ENCODE results near the gene RAI1. TPM values are rescaled to one million over a fixed set of nuclear protein-coding genes. Genes with fewer than 3 reads are reported as not detected.

The RAI1 gene
- total and polyA plus RNA-seq, 2 of the 8 experiments (the other 6 are each of a cell fraction or from before 2014, with no cell fraction given): 0.39 to 1.2 TPM

DNA sequence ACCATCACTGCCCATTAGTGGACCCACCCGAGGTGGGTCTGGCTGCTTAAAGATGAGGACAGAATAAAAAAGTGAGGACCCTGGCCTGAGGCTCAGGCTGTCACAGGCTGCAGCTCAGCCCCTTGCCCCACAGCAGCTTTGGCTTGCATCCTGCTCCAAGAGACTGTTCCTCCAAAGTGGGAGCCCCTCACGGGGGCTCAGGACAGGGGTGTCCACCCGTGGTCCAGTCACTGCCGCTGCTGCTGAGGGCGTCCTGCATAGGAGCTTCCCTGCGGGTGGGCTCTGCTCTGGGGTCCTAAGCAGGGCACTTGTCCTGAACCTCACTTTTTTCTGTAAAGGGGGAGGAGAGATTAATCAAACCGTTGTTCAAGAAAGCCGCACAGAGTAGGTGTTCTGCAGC lies 107.7 kb downstream of the RAI1 start (continued):
- TF ChIP-seq, protein P1, sequence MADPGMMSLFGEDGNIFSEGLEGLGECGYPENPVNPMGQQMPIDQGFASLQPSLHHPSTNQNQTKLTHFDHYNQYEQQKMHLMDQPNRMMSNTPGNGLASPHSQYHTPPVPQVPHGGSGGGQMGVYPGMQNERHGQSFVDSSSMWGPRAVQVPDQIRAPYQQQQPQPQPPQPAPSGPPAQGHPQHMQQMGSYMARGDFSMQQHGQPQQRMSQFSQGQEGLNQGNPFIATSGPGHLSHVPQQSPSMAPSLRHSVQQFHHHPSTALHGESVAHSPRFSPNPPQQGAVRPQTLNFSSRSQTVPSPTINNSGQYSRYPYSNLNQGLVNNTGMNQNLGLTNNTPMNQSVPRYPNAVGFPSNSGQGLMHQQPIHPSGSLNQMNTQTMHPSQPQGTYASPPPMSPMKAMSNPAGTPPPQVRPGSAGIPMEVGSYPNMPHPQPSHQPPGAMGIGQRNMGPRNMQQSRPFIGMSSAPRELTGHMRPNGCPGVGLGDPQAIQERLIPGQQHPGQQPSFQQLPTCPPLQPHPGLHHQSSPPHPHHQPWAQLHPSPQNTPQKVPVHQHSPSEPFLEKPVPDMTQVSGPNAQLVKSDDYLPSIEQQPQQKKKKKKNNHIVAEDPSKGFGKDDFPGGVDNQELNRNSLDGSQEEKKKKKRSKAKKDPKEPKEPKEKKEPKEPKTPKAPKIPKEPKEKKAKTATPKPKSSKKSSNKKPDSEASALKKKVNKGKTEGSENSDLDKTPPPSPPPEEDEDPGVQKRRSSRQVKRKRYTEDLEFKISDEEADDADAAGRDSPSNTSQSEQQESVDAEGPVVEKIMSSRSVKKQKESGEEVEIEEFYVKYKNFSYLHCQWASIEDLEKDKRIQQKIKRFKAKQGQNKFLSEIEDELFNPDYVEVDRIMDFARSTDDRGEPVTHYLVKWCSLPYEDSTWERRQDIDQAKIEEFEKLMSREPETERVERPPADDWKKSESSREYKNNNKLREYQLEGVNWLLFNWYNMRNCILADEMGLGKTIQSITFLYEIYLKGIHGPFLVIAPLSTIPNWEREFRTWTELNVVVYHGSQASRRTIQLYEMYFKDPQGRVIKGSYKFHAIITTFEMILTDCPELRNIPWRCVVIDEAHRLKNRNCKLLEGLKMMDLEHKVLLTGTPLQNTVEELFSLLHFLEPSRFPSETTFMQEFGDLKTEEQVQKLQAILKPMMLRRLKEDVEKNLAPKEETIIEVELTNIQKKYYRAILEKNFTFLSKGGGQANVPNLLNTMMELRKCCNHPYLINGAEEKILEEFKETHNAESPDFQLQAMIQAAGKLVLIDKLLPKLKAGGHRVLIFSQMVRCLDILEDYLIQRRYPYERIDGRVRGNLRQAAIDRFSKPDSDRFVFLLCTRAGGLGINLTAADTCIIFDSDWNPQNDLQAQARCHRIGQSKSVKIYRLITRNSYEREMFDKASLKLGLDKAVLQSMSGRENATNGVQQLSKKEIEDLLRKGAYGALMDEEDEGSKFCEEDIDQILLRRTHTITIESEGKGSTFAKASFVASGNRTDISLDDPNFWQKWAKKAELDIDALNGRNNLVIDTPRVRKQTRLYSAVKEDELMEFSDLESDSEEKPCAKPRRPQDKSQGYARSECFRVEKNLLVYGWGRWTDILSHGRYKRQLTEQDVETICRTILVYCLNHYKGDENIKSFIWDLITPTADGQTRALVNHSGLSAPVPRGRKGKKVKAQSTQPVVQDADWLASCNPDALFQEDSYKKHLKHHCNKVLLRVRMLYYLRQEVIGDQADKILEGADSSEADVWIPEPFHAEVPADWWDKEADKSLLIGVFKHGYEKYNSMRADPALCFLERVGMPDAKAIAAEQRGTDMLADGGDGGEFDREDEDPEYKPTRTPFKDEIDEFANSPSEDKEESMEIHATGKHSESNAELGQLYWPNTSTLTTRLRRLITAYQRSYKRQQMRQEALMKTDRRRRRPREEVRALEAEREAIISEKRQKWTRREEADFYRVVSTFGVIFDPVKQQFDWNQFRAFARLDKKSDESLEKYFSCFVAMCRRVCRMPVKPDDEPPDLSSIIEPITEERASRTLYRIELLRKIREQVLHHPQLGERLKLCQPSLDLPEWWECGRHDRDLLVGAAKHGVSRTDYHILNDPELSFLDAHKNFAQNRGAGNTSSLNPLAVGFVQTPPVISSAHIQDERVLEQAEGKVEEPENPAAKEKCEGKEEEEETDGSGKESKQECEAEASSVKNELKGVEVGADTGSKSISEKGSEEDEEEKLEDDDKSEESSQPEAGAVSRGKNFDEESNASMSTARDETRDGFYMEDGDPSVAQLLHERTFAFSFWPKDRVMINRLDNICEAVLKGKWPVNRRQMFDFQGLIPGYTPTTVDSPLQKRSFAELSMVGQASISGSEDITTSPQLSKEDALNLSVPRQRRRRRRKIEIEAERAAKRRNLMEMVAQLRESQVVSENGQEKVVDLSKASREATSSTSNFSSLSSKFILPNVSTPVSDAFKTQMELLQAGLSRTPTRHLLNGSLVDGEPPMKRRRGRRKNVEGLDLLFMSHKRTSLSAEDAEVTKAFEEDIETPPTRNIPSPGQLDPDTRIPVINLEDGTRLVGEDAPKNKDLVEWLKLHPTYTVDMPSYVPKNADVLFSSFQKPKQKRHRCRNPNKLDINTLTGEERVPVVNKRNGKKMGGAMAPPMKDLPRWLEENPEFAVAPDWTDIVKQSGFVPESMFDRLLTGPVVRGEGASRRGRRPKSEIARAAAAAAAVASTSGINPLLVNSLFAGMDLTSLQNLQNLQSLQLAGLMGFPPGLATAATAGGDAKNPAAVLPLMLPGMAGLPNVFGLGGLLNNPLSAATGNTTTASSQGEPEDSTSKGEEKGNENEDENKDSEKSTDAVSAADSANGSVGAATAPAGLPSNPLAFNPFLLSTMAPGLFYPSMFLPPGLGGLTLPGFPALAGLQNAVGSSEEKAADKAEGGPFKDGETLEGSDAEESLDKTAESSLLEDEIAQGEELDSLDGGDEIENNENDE (IDR thresholded peaks at IDR 0.05; ENCODE audit: insufficient replicate concordance, low read length): no peak
- TF ChIP-seq SIX5 (IDR thresholded peaks at IDR 0.05; ENCODE audit: low read depth, low read length) (no peak), BCL11A (IDR thresholded peaks at IDR 0.05; ENCODE audit: low read depth in 2 of 2, low read length in 2 of 2) (no peak), KDM5A (IDR thresholded peaks at IDR 0.05; ENCODE audit: low read length) (no peak), POU5F1 (IDR thresholded peaks at IDR 0.05; ENCODE audit: low read depth, low read length) (no peak), KDM4A (IDR thresholded peaks at IDR 0.05; ENCODE audit: low read depth, low read length, severe bottlenecking) (no peak), HDAC6 (IDR thresholded peaks at IDR 0.05; ENCODE audit: low read depth, low read length) (no peak), NANOG (IDR thresholded peaks at IDR 0.05; ENCODE audit: insufficient read depth, low read depth, low read length, poor library complexity, severe bottlenecking) (no peak), NRF1 (IDR thresholded peaks at IDR 0.05; ENCODE audit: low read depth, low read length) (no peak), BACH1 (IDR thresholded peaks at IDR 0.05; ENCODE audit: low read length) (no peak), RBBP5 (IDR thresholded peaks at IDR 0.05; ENCODE audit: borderline replicate concordance, low read depth, low read length) (no peak), EP300 (IDR thresholded peaks at IDR 0.05; ENCODE audit: borderline replicate concordance in 1 of 2, low read depth in 2 of 2, low read length in 2 of 2) (no peak), POLR2A (IDR thresholded peaks at IDR 0.05; ENCODE audit: control extremely low read depth in 1 of 2, low read depth in 2 of 2, low read length in 2 of 2) (no peak)

All from H1 (cell line).